GM19372 (cell line): Measurements from ENCODE around the gene PNLIP.

Experiments used
- ATAC-seq: cut with Tn5 transposase; IDR thresholded peaks from one replicate; pipeline ENCODE4 v1.9.1; 2021; ENCODE audit warnings: mild to moderate bottlenecking, low read depth, moderate library complexity; ENCODE audit not compliant: unreplicated experiment

The PNLIP gene

DNA sequence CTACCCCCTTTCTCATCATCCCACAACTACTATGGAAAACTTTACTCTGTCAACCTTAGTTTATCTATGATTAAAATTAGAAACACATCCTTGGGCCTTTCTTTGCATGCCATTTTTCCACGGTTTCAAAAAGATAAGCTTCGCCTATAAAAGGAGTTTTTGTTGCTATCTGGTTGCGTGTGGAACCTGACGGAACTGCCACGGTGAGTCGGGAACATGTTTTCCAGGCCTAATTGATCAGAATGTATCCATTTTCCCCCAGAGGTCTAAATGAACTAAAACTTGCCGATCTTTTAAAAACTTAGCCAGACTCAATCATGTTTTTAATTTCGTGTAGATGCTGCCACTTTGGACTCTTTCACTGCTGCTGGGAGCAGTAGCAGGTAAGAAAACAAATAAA, at the start of gene PNLIP:
Gene PNLIP (plus strand): TSS at position 176 of the 400 bp plus-strand sequence. CDS start 162 bp downstream, at position 338.
- ATAC-seq, result no peak

GRCh38 chr10:116504786-116505185, 40.9 kb upstream of the PNLIP start:
- ATAC-seq, result no peak

DNA sequence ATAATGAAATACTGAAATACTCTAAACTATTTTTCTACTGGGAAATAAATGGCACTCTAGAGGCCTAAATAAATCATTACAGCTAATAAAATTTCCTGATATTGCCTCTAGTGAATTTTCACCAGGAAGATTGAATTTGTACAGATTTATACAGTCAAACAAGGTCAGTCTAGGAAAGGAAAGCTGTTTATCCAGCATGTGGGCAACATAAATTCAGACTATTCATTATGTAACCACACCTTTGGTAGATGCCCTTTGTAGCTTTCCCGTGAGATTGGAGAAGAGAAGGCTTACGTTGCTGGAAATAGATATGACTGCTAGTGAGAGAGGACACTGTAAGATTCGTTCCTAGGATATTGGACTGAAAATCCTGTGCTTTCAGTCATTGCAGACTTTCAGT, 35.2 kb upstream of the PNLIP start:
- no peak for ATAC-seq

GRCh38 chr10:116511365-116511764, 34.4 kb upstream of the PNLIP start:
- ATAC-seq, result no peak

DNA sequence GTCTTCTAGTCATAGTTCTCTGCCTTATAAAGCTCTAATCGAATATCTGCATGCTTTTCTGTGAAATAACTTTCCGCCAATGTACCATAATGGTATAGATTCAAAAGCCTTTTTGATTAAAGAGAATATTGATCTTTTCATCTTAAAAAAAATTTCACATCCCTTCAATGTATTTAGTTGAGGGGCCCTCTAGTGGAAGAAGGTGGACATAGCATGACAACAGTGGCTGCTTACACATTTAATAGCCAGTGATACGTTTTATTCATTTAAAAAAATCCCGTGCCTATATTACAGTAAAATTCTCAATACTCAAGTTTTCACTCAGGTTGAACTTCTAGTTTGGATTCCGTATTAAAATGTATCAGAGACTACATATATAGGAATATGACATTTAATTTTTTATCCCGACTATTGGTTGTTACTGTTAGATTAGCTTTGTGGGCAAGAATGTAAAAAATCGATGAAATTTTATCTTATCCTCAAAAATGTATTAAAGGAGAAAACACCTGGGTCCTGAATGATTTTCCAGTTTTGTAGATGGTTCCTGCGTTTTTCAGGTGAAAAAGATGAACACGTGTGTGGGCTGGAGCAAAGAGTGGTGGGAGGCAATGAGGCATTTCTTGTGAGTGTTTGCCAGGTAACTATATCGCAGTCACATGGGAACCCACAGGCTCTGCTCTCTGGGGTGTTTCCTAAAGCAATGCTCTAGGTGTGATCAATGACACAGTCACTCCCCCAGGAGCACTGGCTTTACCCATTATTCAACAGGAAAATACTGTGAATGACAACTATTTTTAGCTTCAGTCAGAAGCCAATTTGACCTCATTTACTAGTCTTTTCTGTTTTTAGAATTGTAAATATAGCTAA, 24.1 kb upstream of the PNLIP start:
- no peak for ATAC-seq

DNA sequence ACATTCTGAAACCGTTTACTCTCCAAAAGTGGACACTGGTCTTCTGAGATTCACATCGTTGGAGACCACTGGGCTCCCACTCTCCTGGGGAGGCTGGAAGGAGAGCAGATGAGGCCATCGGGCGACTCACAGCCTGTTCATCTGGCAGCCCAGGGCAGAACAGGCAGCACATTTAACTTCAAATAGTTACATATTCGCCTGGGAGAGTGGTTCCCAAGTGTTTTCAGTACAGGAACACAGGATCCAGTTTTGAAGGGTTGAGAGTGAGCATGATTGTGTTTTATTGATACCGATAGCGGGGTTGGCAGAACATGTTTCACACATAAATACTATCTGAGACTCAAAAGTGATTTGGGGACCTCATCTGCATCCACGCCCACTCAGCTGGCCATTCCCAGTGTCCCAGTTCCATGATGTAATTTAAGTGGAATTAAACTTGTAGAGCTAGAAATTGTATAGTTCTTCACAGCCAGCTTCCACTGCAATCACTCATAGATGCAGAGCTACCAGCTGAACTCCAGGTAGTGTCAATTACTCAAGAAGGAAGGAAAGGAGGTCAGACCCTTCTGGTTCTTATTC, 22.8 kb upstream of the PNLIP start:
- no peak for ATAC-seq

DNA sequence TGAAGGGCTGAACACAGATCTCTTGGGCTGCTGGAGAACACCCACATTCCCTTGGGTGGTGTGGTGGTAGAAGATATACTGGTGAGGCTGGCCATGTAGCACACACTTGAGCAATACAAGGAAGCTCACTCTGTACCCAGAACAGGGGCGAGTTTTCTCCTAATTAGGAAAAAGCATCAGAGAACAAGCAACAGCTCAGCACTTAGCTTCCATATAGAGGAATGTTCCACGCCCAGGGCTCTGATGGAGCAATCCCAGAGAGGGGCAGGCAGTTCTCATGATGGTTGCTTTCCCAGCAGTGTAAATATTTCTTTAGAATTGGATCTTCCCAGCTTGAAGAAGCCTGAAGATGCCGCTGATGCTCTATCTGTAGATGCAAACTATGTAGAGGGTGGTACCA, 21.0 kb upstream of the PNLIP start:
- no peak for ATAC-seq

DNA sequence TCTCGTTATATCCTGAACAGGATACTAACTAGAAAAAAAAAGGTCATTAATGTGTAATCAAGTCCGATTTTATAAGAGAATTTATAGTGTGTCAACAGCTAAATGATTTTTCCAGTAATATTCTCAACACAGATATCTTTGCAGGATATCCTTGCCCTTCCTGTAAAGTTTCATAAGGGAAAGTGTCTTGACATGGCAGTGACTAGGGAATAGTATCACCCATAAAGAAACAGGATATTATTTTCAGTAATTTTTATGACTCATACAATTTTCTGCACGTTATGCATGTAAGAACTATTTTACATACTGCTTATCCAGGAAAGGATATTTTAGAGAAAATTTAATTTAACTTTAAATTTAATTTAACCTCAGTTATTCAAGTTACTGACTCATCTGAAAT, 19.5 kb upstream of the PNLIP start:
- no peak for ATAC-seq

DNA sequence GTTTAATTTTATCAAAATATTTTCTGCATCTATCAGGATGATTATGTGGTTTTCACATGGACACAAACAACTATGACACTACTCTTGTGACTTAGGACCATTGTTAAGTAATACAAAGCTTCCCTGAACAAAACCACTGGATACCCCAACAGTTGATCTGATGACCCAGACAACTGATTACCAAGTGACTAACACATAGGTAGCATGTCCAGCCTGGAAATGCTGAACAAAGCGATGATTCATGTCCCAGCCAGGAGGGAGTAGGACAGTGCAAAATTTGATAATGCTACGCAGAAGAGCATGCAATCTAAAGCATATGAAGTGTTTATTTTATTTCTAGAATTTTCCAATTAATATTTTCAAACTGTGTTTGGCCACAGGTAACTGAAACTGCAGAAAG, 8.9 kb upstream of the PNLIP start:
- no peak for ATAC-seq

DNA sequence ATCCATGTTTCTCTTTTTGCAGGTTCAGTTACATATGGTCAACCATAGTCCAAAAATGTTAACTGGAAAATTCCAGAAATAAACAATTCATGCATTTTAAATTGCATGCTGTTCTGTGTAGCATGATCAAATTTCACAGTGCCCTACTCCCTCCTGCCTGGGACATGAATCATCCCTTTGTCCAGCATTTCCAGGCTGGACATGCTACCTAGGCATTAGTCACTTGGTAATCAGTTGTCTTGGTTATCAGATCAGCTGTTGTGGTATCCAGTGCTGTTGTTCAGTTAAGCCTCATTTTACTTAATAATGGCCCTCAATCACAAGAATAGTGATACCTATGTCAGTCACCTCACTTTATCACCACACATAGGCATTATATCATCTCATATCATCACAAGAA, 7.3 kb upstream of the PNLIP start:
- ATAC-seq, result no peak

DNA sequence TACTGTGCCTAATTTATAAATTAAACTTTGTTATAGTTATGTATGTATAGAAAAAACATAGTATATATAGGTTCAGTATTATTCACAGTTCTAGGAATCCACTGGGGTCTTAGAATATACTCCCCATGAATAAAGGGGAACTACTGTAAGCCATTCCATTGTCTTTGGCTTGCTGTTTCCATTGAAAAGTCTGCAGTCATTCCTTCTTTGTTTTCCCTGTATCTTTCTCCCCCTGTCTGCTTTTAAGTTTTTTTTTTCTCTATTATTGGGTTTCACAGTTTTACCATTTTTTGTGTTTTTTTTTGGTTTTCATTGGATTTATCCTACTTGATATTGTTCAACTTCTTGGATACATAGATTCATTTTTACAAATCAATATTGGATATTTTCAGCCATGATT, 6.7 kb upstream of the PNLIP start:
- no peak for ATAC-seq

GRCh38 chr10:116540814-116541213, 4.9 kb upstream of the PNLIP start:
- ATAC-seq, result no peak

GRCh38 chr10:116542007-116542677, 3.6 kb upstream of the PNLIP start:
- no peak for ATAC-seq

GRCh38 chr10:116545122-116545521, 609 bp upstream of the PNLIP start:
- no peak for ATAC-seq

DNA sequence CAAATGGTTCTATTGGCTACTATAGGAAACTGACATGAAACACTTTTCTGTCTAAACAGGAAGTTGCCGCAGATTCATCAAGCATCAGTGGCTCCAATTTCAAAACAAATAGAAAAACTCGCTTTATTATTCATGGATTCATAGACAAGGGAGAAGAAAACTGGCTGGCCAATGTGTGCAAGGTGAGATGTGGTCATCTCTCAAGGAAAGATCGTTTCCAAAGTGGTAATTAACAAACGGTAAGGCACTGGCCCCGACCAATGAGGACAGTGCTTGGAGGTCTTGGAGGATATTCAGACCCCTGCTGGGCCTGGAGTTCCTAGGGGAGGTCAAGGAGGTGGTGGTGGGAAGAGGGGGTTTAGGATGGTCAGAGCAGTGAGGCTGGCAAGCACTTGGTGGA, 2.6 kb downstream of the PNLIP start:
- ATAC-seq, result no peak

GRCh38 chr10:116553378-116553980, 7.7 kb downstream of the PNLIP start:
- ATAC-seq, result no peak

DNA sequence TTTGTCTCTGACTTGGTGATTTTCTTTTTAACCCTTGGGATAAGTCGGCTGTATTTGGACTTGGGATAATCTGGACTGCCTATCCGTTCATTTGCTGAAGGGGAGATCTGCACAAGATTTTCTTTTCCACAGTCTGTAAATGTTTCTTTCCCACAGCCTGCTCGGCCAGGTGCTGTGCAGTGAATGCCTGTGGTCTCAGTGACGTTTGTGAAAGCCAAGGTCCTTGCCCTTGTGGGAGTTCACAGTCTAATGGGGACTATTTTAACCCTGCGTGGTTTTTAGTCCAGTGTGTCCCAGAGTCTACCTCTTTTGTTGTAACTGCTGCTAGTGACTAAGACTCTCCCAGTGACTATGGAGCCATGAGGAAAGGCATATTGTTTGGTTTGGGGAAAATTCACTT, 8.9 kb downstream of the PNLIP start:
- ATAC-seq, result no peak

DNA sequence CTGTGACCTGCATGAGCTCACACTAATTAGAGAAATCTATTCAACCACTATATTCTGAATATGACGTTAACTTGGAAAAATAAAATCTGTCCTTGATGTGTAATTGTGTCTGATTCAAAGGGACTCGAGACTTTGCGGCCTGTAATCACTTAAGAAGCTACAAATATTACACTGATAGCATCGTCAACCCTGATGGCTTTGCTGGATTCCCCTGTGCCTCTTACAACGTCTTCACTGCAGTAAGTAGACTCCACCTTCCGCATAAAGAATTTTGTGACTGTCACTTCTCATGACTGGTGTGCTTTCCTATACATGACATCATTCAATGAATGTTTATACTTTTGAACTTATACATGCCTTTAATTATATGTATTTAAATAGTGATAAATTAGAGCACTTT, 10.1 kb downstream of the PNLIP start:
- ATAC-seq, result no peak

DNA sequence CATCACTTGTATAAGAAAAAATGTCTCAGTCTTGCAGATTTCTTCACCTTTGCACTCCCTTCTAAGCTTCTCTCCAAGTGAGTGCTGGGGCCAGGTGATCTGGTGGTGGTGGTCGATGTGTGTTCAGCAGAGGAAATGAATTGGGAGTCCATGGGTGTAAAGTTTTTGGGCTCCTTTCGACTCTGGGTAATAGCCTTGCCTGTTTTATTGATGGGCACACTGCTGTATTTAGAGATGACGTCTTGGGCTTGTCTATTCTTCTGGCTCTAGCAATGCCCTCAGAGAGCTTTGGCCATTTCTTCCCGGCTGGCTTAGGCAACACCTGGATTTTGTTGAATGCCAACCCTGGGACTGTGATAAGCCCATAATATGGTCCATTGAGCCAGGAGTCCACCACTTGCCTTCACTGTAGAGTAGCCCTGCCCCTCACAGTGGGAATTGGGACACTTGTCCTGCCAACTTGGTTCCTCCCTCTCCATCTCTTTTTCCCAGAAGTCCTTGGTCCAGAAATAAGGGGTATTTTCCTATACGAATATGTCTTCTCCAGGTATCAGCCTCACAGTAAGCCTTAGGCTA, 11.7 kb downstream of the PNLIP start:
- no peak for ATAC-seq

DNA sequence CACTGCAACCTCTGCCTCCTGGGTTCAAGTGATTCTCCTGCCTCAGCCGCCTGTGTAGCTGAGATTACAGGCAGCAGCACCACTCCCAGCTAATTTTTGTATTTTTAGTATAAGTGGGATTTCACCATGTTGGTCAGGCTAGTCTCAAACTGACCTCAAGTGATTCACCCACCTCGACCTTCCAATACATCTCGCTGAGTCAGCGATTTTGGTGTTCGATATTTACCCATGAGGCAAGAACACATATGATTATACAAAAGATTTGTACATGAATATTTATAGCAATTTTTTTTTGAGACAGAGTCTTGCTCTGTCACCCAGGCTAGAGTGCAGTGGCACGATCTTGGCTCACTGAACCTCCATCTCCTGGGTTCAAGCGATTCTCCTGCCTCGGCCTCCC, 19.8 kb downstream of the PNLIP start:
- ATAC-seq, result no peak

- ATAC-seq, result no peak
Observed at GRCh38 chr10:116566932-116567331, 21.2 kb downstream of the PNLIP start.
